Effector memory CD4-positive, alpha-beta T cell (primary cell): ENCODE data around the gene ZNF845.
"Not testable (repeated sequence)": the region's sequence is repeated elsewhere in the genome, so short reads cannot be mapped to it uniquely, and the experiment has no call there.

Source experiments
- DNase-seq, 3 donors: peaks; one replicate each; pipeline ENCODE4 v3.0.0-alpha.2; 2020
- H3K27ac ChIP-seq: 2 replicates; pipeline ENCODE4 v1.7.0; 2013; ENCODE audit warnings: mild to moderate bottlenecking, low read length, moderate library complexity; ENCODE audit not compliant: insufficient read depth, poor library complexity, severe bottlenecking
- H3K27me3 ChIP-seq: replicated peaks from 2 replicates; pipeline ENCODE4 v1.7.0; 2013; ENCODE audit warnings: mild to moderate bottlenecking, low read length; ENCODE audit not compliant: insufficient read depth, control insufficient read depth, poor library complexity, severe bottlenecking
- H3K36me3 ChIP-seq: 2 replicates; pipeline ENCODE4 v1.7.0; 2013; ENCODE audit warnings: mild to moderate bottlenecking, low read length, moderate library complexity; ENCODE audit not compliant: control insufficient read depth, insufficient read depth
- H3K4me1 ChIP-seq: 2 replicates; pipeline ENCODE4 v1.7.0; 2013; ENCODE audit warnings: low read length, mild to moderate bottlenecking; ENCODE audit not compliant: control insufficient read depth, insufficient read depth, poor library complexity, severe bottlenecking
- H3K4me3 ChIP-seq: 2 replicates; pipeline ENCODE4 v1.7.0; 2013; ENCODE audit warnings: low read length, low read depth, mild to moderate bottlenecking; ENCODE audit not compliant: insufficient read depth, poor library complexity, severe bottlenecking
- H3K9me3 ChIP-seq: 2 replicates; pipeline ENCODE4 v1.7.0; 2013; ENCODE audit warnings: mild to moderate bottlenecking, low read length, moderate library complexity; ENCODE audit not compliant: control insufficient read depth
- total RNA-seq, 3 donors: gene quantifications; one replicate each; lab custom pipeline; 2026; lab: John Stamatoyannopoulos, UW

ZNF845 gene
- 15.9 to 25.2 (median 25.2) reads per million in 3 donors for total RNA-seq

DNA sequence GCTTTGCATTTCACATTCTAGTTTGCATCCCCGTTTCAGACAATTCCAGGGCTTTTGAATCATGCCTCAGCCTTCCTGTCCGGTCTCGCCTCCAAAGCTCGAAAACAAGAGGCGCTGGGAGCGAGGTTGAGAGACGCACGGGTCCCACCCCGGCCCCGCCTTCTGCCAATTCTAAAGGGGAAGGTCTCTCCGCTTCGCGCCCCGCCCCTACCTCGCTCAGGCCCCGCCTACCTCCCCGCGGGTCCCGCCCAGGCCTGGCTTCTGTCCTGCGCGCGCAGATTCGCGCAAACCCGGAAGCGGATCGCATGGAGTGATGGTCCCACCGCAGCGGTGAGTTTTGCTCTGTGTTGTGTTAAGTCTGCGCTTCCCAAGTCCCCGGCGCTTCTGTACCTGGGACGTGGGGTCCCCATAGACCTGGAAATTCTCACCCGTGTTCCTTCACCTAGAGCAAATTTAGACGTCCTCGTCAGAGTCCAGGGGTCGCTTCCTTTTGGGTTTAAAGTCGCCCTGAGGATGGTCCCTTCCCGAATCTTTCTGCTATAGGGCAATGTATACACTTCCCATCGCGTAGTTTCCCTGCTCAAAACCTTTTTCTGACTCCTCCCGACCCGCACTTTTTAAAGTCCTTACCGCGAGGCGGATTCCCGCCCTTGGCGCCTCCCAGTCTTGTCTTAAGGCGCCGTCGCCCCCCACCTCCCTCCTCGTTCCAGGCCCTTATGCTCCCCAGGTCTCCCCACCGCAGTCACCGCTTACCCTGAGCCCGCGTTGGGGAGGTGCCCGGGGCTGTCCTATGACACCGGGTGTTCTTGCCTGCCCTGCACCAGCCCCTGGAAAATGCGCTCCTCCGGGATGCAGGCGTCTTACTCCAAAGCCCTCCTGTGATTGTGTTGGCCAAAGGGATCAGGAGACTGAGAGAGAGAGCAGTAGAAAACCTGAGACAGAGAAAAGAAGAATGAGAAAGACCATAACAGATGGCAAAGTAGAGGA, at the start of gene ZNF845:
ZNF845 (plus strand) TSS at position 287 of the 987 bp plus-strand sequence. CDS start 7,559 bp downstream, outside the sequence.
- no peaks in the 10 kb centered on the region for H3K27me3 ChIP-seq
- DNase-seq, result peak; percentile 93 to 95 (median 93)
- H3K4me3 ChIP-seq, result peak within 1 kb of the TSS; percentile 64
- peaks cover 11% of the 10 kb centered on the region for H3K4me1 ChIP-seq
- peak within 1 kb of the TSS; percentile 48 for H3K27ac ChIP-seq
- H3K36me3 ChIP-seq, result peaks cover 16% of the 10 kb centered on the region
- H3K9me3 ChIP-seq, result no peaks in the 10 kb centered on the region

GRCh38 chr19:53285087-53285486, 48.5 kb upstream of the ZNF845 start:
- H3K9me3 ChIP-seq, result no peaks in the 10 kb centered on the region
- no peak overlapping the region for H3K27ac ChIP-seq
- no peaks in the 10 kb centered on the region for H3K4me1 ChIP-seq
- no peaks in the 10 kb centered on the region for H3K36me3 ChIP-seq
- DNase-seq, result no peak
- no peaks in the 10 kb centered on the region for H3K27me3 ChIP-seq
- no peak overlapping the region for H3K4me3 ChIP-seq

DNA sequence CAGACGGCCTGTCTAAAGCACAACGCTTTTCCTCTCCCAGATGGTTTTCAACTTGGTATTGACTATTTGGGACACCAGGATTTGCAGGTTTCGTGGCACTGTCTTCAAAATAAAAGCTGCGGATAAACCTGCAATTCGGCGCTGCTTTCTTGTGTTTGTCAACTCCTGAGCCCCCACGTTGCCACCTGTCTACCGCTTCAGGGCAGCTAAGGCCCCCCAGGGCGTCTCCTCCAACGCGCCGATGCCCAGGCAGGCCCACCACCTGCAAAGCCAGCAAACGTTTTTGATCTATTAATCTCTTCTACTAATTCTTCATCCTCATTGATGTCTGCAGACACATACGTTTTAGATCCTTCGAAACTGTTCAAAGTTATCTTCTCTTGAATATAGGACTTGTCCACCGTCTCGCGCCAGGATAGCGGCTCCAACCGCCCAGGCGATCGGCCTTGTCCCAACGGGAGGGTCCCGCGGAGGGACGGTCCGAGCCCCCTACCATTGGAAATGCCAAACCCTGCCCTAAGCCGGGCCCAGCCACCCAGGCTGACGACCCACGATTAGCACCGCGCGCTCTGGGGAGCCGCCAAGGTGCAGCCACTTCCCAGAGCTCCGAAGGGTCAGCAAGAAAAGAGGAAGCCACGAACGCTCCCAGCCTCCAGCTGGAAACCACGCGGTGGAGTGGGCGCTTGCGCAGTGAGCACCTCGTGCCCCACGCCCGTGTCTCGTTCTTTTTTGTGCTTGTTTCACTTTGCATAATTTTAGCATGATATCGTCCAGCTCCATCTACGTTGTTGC, 42.6 kb upstream of the ZNF845 start:
- no peaks in the 10 kb centered on the region for H3K4me1 ChIP-seq
- H3K36me3 ChIP-seq, result no peaks in the 10 kb centered on the region
- H3K4me3 ChIP-seq, result no peak overlapping the region
- H3K9me3 ChIP-seq, result peaks cover 4% of the 10 kb centered on the region
- DNase-seq, result no peak
- no peak overlapping the region for H3K27ac ChIP-seq
- no peaks in the 10 kb centered on the region for H3K27me3 ChIP-seq

GRCh38 chr19:53294786-53295441, 38.6 kb upstream of the ZNF845 start:
- Histone ChIP-seq H3K27me3 (no peaks in the 10 kb centered on the region), H3K36me3 (no peaks in the 10 kb centered on the region), H3K9me3 (peaks cover 4% of the 10 kb centered on the region), H3K4me1 (no peaks in the 10 kb centered on the region), H3K4me3 (no peak overlapping the region), H3K27ac (no peak overlapping the region)
- DNase-seq, result no peak

DNA sequence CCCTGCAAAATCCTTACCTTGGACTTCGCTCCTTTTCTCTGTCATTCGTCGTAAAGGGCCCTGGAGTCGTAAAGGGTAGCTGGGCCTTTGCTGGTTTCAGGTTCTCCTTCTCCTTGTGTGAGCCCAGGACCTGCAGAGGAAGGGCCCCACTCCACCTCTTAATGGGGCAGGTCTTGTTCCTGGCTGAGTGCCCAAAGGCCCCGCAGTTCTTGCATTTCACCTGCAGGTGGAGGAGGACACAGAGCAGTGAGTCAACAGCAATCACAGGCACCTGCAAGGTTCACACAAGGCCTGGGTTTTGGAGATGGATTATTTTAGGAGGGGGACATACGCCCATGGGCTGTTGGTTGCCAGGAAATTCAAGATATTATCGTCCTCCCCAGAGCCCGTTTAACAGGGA, 32.2 kb upstream of the ZNF845 start:
- H3K9me3 ChIP-seq, H3K27me3 ChIP-seq, H3K36me3 ChIP-seq, DNase-seq, H3K27ac ChIP-seq, H3K4me3 ChIP-seq, H3K4me1 ChIP-seq: not testable (repeated sequence)

DNA sequence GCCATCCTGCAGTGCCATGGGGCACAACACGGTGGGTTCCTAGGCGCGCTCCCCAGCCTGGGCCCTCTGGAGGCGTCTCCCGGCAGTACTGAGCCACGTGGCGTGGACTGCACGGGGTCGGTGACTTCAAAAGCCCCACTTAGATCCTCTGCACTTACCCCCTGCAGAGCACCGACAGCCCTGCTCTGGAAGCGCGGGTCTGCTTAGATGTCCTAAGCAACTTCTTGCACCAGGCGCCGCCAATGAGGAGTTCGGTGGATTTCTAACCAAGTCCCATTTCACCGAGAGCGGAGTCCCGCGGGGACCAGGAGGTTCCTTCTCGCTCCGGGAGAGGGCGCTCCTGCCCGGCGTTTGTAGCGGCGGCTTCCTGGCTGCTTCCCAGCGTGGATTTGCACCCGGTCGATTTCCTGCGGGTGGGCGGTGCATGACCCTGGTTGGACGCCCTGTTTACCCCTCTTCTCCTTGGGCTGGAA, 25.2 kb upstream of the ZNF845 start:
- no peak overlapping the region for H3K27ac ChIP-seq
- no peaks in the 10 kb centered on the region for H3K9me3 ChIP-seq
- DNase-seq, result no peak
- no peaks in the 10 kb centered on the region for H3K36me3 ChIP-seq
- H3K4me1 ChIP-seq, result no peaks in the 10 kb centered on the region
- no peak overlapping the region for H3K4me3 ChIP-seq
- H3K27me3 ChIP-seq, result no peaks in the 10 kb centered on the region

DNA sequence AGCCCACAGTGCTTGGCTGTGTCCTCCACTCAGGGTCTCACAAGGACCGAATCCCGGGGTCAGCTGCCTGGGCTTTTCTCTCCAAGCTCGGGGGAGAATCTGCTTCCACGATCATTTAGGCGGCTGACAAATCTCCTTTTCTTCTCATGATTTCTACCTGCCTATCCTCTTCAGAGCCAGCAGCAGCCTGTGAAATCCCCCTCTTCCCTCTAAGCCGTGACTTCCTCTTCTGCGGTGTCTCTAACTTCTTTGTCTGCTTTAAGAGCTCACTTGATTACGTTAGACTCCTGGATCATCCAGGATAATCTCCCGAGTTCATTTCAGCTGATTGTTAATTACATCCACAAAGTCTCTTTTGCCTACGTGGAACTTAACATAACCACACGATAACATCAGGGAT, 22.5 kb upstream of the ZNF845 start:
- no peaks in the 10 kb centered on the region for H3K27me3 ChIP-seq
- DNase-seq, result no peak
- no peaks in the 10 kb centered on the region for H3K36me3 ChIP-seq
- no peak overlapping the region for H3K4me3 ChIP-seq
- no peaks in the 10 kb centered on the region for H3K9me3 ChIP-seq
- no peak overlapping the region for H3K27ac ChIP-seq
- no peaks in the 10 kb centered on the region for H3K4me1 ChIP-seq

DNA sequence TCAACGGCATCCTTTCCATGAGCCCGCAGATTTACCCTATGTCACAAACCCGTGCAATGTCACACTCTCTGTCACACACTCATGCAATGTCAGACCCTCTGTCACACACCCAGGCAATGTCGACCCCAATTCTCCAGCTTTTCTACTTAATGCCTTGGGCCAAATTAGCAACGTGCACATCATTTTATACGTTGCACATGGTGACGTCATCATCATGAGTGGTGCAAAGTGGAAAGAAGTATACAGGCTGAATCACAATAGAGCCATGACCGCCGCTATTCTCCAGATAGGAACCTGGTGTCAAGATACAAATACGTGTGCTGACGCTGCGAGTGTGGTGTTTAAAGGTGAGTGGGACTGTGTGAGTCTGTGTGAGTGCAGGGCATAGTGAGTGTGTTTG, 21.7 kb upstream of the ZNF845 start:
- H3K4me1 ChIP-seq, result no peaks in the 10 kb centered on the region
- H3K4me3 ChIP-seq, result no peak overlapping the region
- H3K36me3 ChIP-seq, result no peaks in the 10 kb centered on the region
- no peaks in the 10 kb centered on the region for H3K9me3 ChIP-seq
- no peak overlapping the region for H3K27ac ChIP-seq
- H3K27me3 ChIP-seq, result no peaks in the 10 kb centered on the region
- no peak for DNase-seq

DNA sequence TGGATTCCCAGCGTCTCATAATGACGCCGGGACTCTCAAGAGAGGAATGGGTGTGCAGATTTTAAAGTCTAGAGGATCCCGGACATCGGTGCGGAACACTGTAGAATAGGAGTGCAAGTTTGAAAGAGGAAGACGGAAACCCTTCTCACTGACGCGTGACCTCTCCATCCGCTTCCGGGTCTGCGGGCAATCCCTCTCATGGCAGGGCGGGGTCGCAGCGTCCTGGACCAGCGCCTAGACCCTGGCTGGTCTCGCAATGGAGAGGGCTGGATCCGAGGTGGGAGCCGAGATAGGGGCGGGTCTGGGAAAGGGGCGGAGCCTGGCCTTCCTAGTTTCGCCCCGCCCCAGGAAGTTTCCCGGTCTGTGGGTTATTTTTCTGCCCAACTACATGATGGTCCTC, 4.6 kb upstream of the ZNF845 start:
- H3K27ac ChIP-seq, result no peak overlapping the region
- no peak for DNase-seq
- H3K4me3 ChIP-seq, result peak overlapping the region; percentile 20
- H3K9me3 ChIP-seq, result no peaks in the 10 kb centered on the region
- H3K27me3 ChIP-seq, result no peaks in the 10 kb centered on the region
- H3K4me1 ChIP-seq, result peaks cover 3% of the 10 kb centered on the region
- H3K36me3 ChIP-seq, result no peaks in the 10 kb centered on the region
